ENCODE measurements around the gene ABRAXAS1.

ABRAXAS1 gene

GRCh38 chr4:83438719-83439118 is 46.2 kb downstream of the ABRAXAS1 start (continued):
- TF ChIP-seq REST (tag by site-specific recombination; IDR thresholded peaks at IDR 0.05) (no peak), ZNF404 (tag by site-specific recombination; IDR thresholded peaks at IDR 0.05) (no peak), ZNF311 (tag by site-specific recombination; IDR thresholded peaks at IDR 0.05; ENCODE audit: borderline replicate concordance) (no peak), ZNF560 (tag by site-specific recombination; IDR thresholded peaks at IDR 0.05; ENCODE audit: borderline replicate concordance) (no peak)
- TF ChIP-seq, protein P1, sequence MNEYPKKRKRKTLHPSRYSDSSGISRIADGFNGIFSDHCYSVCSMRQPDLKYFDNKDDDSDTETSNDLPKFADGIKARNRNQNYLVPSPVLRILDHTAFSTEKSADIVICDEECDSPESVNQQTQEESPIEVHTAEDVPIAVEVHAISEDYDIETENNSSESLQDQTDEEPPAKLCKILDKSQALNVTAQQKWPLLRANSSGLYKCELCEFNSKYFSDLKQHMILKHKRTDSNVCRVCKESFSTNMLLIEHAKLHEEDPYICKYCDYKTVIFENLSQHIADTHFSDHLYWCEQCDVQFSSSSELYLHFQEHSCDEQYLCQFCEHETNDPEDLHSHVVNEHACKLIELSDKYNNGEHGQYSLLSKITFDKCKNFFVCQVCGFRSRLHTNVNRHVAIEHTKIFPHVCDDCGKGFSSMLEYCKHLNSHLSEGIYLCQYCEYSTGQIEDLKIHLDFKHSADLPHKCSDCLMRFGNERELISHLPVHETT (tag by site-specific recombination; IDR thresholded peaks at IDR 0.05): no peak

DNA sequence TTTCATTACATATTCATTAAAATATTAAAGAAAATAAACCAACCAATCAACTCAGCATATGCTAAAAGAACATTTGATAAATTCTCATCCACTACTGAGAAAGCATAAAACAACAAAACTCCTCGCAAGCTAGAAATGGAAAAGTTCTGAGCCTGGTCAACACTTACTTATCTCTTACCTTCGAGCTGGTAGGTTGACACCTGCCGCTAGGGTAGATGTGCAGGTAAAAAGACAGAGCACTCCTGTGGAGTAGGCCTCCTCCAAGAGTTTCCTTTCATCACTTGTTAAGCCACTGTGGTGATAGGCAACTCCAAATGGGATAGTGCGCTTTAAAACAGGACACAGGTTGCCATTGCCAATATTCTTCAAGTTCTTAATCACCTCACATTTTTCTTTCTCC is 48.2 kb downstream of the ABRAXAS1 start:
- H3K36me3 ChIP-seq (ENCODE audit: control insufficient read depth in 2 of 2, insufficient read depth in 1 of 2, low read length in 2 of 2): peaks cover under 1 to 20% of the 10 kb centered on the region in 2 experiments; a peak in 2 of 3 replicates
- ChIA-PET CTCF (no interaction called here), POLR2A (no interaction called here)
- H3K4me3 ChIP-seq (ENCODE audit: low read depth, low read length): no peak overlapping the region
- H3K4me1 ChIP-seq (ENCODE audit: control insufficient read depth, insufficient read depth, low read length): no peaks in the 10 kb centered on the region
- TF ChIP-seq YY1 (tag by site-specific recombination; IDR thresholded peaks at IDR 0.05) (no peak), ZNF610 (tag by site-specific recombination; IDR thresholded peaks at IDR 0.05; ENCODE audit: borderline replicate concordance) (no peak), ZNF335 (tag by site-specific recombination; conservative IDR thresholded peaks at IDR 0.05) (no peak), OSR2 (tag by site-specific recombination; IDR thresholded peaks at IDR 0.05) (no peak), ZNF624 (tag by site-specific recombination; IDR thresholded peaks at IDR 0.05) (no peak), ZNF37A (tag by site-specific recombination; IDR thresholded peaks at IDR 0.05) (no peak), TCF7L2 (IDR thresholded peaks at IDR 0.05; ENCODE audit: borderline replicate concordance, low read depth, low read length) (no peak), ZNF501 (tag by site-specific recombination; IDR thresholded peaks at IDR 0.05) (no peak), ZBTB17 (tag by site-specific recombination; IDR thresholded peaks at IDR 0.05) (no peak)
- no peak overlapping the region for H3K27ac ChIP-seq (ENCODE audit: extremely low read depth, low read depth, low read length)
- no peaks in the 10 kb centered on the region for H3K9me3 ChIP-seq (ENCODE audit: control insufficient read depth, insufficient read depth, low read depth, low read length)

GRCh38 chr4:83431200-83431599 is 53.7 kb downstream of the ABRAXAS1 start:
- no peaks in the 10 kb centered on the region for H3K9me3 ChIP-seq (ENCODE audit: control insufficient read depth, insufficient read depth, low read depth, low read length)
- CTCF ChIA-PET: no interaction called here
- H3K4me3 ChIP-seq (ENCODE audit: low read depth, low read length): no peak overlapping the region
- no peaks in the 10 kb centered on the region for H3K4me1 ChIP-seq (ENCODE audit: control insufficient read depth, insufficient read depth, low read length)
- no peak overlapping the region for H3K27ac ChIP-seq (ENCODE audit: extremely low read depth, low read depth, low read length)
- peaks cover 4 to 17% of the 10 kb centered on the region in 2 experiments; a peak in 2 of 3 replicates for H3K36me3 ChIP-seq (ENCODE audit: control insufficient read depth in 2 of 2, insufficient read depth in 1 of 2, low read length in 2 of 2)
- POLR2A ChIA-PET: no interaction called here
- no peak for TF ChIP-seq SETDB1 (IDR thresholded peaks at IDR 0.05; ENCODE audit: insufficient read length, low read length)
- TF ChIP-seq ZNF391 (tag by site-specific recombination; IDR thresholded peaks at IDR 0.05; ENCODE audit: borderline replicate concordance, low read depth): no peak
- TF ChIP-seq ZNF48 (tag by site-specific recombination; IDR thresholded peaks at IDR 0.05): no peak
- TF ChIP-seq SCRT1 (tag by site-specific recombination; IDR thresholded peaks at IDR 0.05; ENCODE audit: borderline replicate concordance): no peak
- TF ChIP-seq ZNF404 (tag by site-specific recombination; IDR thresholded peaks at IDR 0.05): no peak
- TF ChIP-seq EGR2 (tag by site-specific recombination; IDR thresholded peaks at IDR 0.05; ENCODE audit: low read depth): no peak
- no peak for TF ChIP-seq ZNF221 (tag by site-specific recombination; IDR thresholded peaks at IDR 0.05; ENCODE audit: borderline replicate concordance)
- no peak for TF ChIP-seq ZNF548 (tag by site-specific recombination; IDR thresholded peaks at IDR 0.05)
- no peak for TF ChIP-seq ZNF211 (tag by site-specific recombination; IDR thresholded peaks at IDR 0.05; ENCODE audit: low read depth)
- TF ChIP-seq ZNF335 (tag by site-specific recombination; conservative IDR thresholded peaks at IDR 0.05): no peak
- TF ChIP-seq ZNF692 (tag by site-specific recombination; IDR thresholded peaks at IDR 0.05): no peak
- TF ChIP-seq OSR2 (tag by site-specific recombination; IDR thresholded peaks at IDR 0.05): no peak
- TF ChIP-seq KLF10 (tag by site-specific recombination; IDR thresholded peaks at IDR 0.05): no peak
- TF ChIP-seq, protein P2, sequence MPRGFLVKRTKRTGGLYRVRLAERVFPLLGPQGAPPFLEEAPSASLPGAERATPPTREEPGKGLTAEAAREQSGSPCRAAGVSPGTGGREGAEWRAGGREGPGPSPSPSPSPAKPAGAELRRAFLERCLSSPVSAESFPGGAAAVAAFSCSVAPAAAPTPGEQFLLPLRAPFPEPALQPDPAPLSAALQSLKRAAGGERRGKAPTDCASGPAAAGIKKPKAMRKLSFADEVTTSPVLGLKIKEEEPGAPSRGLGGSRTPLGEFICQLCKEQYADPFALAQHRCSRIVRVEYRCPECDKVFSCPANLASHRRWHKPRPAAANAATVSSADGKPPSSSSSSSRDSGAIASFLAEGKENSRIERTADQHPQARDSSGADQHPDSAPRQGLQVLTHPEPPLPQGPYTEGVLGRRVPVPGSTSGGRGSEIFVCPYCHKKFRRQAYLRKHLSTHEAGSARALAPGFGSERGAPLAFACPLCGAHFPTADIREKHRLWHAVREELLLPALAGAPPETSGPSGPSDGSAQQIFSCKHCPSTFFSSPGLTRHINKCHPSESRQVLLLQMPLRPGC (tag by site-specific recombination; IDR thresholded peaks at IDR 0.05): no peak
- no peak for TF ChIP-seq ZNF133 (tag by site-specific recombination; IDR thresholded peaks at IDR 0.05)
- TF ChIP-seq ZNF544 (tag by site-specific recombination; IDR thresholded peaks at IDR 0.05): no peak
- TF ChIP-seq ZNF768 (tag by site-specific recombination; IDR thresholded peaks at IDR 0.05): no peak
